ENCODE results near the gene PATJ.

- TF ChIP-seq CTCF (conservative IDR thresholded peaks at IDR 0.05; ENCODE audit: low read depth, low read length) (no peak), EZH2phosphoT487 (IDR thresholded peaks at IDR 0.05; ENCODE audit: borderline replicate concordance, low read length) (no peak)
Observed at GRCh38 chr1:61724813-61725694, 17.2 kb upstream of the PATJ start, which contains the start of gene TM2D1.
